Astrocyte (in vitro differentiated cells and primary cell): ENCODE results near the gene DDX41. TPM values are rescaled to one million over a fixed set of nuclear protein-coding genes. Genes with fewer than 3 reads are reported as not detected.

Source experiments
- DNase-seq: peaks from one replicate; pipeline ENCODE4 v3.0.0-alpha.2; 2010; ENCODE audit warnings: low read depth
- FAIRE-seq: peaks from 2 replicates; lab custom pipeline; 2011; peaks lifted over from hg19 to GRCh38; lab: Jason Lieb, UNC
- H2AFZ ChIP-seq: 2 replicates; pipeline ENCODE4 v1.6.0; 2012; ENCODE audit warnings: low read depth, low read length, inconsistent platforms
- H3K27ac ChIP-seq: 2 replicates; pipeline ENCODE4 v1.5.1; 2011; ENCODE audit warnings: low read depth, low read length, inconsistent platforms
- H3K27me3 ChIP-seq: 2 replicates; pipeline ENCODE4 v1.6.0; 2011; ENCODE audit warnings: low read length, inconsistent platforms; ENCODE audit not compliant: insufficient read depth
- H3K36me3 ChIP-seq: 2 replicates; pipeline ENCODE4 v1.5.1; 2011; ENCODE audit warnings: low read length, inconsistent platforms; ENCODE audit not compliant: insufficient read depth
- H3K4me1 ChIP-seq: 2 replicates; pipeline ENCODE4 v1.5.1; 2011; ENCODE audit warnings: low read length, inconsistent platforms; ENCODE audit not compliant: insufficient read depth
- H3K4me2 ChIP-seq: 2 replicates; pipeline ENCODE4 v1.6.0; 2012; ENCODE audit warnings: low read length, inconsistent platforms
- H3K4me3 ChIP-seq: 2 replicates; pipeline ENCODE4 v1.5.1; 2011; ENCODE audit warnings: low read depth, mild to moderate bottlenecking, low read length, inconsistent platforms; ENCODE audit not compliant: insufficient read depth
- H3K79me2 ChIP-seq: 2 replicates; pipeline ENCODE4 v1.6.0; 2012; ENCODE audit warnings: mild to moderate bottlenecking, low read length, inconsistent platforms; ENCODE audit not compliant: insufficient read depth
- H3K9ac ChIP-seq: 2 replicates; pipeline ENCODE4 v1.6.0; 2012; ENCODE audit warnings: mild to moderate bottlenecking, low read length, inconsistent platforms
- H3K9me3 ChIP-seq: 2 replicates; pipeline ENCODE4 v1.5.1; 2012; ENCODE audit warnings: low read depth, mild to moderate bottlenecking, low read length, inconsistent platforms; ENCODE audit not compliant: insufficient read depth
- H4K20me1 ChIP-seq: 2 replicates; pipeline ENCODE4 v1.6.0; 2012; ENCODE audit warnings: low read length, inconsistent platforms; ENCODE audit not compliant: insufficient read depth
- H3K27ac Mint-ChIP-seq: one replicate; pipeline ENCODE4 v1.8.0; 2021; ENCODE audit warnings: mild to moderate bottlenecking, mixed read lengths; ENCODE audit not compliant: unreplicated experiment
- H3K27me3 Mint-ChIP-seq: one replicate; pipeline ENCODE4 v1.8.0; 2021; ENCODE audit warnings: low read depth, mixed read lengths; ENCODE audit not compliant: unreplicated experiment
- H3K36me3 Mint-ChIP-seq: one replicate; pipeline ENCODE4 v1.8.0; 2021; ENCODE audit warnings: low read depth, mixed read lengths; ENCODE audit not compliant: unreplicated experiment
- H3K4me1 Mint-ChIP-seq: one replicate; pipeline ENCODE4 v1.8.0; 2021; ENCODE audit warnings: low read depth, mixed read lengths; ENCODE audit not compliant: unreplicated experiment
- H3K4me3 Mint-ChIP-seq: one replicate; pipeline ENCODE4 v1.8.0; 2021; ENCODE audit warnings: mild to moderate bottlenecking, moderate library complexity, mixed read lengths; ENCODE audit not compliant: unreplicated experiment
- H3K9me3 Mint-ChIP-seq: one replicate; pipeline ENCODE4 v1.8.0; 2021; ENCODE audit warnings: mild to moderate bottlenecking, mixed read lengths; ENCODE audit not compliant: unreplicated experiment
- CTCF ChIP-seq: IDR thresholded peaks from 2 replicates; pipeline ENCODE4 v1.5.1; 2011; ENCODE audit warnings: low read depth, mild to moderate bottlenecking, inconsistent platforms, low read length, moderate library complexity; ENCODE audit not compliant: insufficient read depth
- EZH2 ChIP-seq: IDR thresholded peaks from 2 replicates; pipeline ENCODE4 v1.6.1; 2012; ENCODE audit warnings: mild to moderate bottlenecking, low read length, inconsistent platforms; ENCODE audit not compliant: insufficient read depth
- total RNA-seq: library from RNA; stranded (reverse); gene quantifications from 2 replicates; pipeline ENCODE4 v1.2.1, GENCODE V29; 2021

The DDX41 gene
- total RNA-seq, 1 donor from 2014 or later = 92.5 TPM

DNA sequence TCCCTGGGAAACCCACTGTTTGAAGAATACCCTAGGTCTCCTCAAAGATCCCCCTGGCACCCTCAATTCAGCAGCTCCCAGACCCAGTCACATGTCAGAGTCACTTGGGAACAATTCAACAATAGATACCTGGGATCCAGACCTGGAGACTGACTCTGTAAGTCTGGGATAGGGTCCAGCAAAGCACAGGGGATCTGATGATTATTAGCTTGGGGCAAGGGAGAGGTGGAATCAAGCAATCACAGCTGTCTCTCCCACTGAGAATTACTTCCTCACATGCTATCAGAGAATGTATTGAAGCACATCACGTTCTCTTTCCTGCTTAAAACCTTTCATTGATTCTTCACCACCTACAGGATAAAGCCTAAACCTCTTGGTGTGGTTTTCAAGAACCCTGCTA lies 31.7 kb upstream of the DDX41 start:
- Histone ChIP-seq H2AFZ (no peak overlapping the region), H3K36me3 (no peaks in the 10 kb centered on the region), H3K4me2 (no peak overlapping the region), H3K4me1 (peaks cover 22% of the 10 kb centered on the region), H4K20me1 (peaks cover 86% of the 10 kb centered on the region), H3K4me3 (no peak overlapping the region), H3K27ac (no peak overlapping the region), H3K9ac (no peak overlapping the region), H3K79me2 (peaks cover 83% of the 10 kb centered on the region), H3K9me3 (no peaks in the 10 kb centered on the region), H3K27me3 (no peaks in the 10 kb centered on the region)
- DNase-seq (no peak), FAIRE-seq (no peak)
- Mint-ChIP-seq H3K9me3 (no peaks in the 10 kb centered on the region), H3K27ac (no peak overlapping the region), H3K36me3 (no peaks in the 10 kb centered on the region), H3K4me1 (peaks cover 55% of the 10 kb centered on the region), H3K27me3 (no peaks in the 10 kb centered on the region), H3K4me3 (no peak overlapping the region)
- TF ChIP-seq CTCF (no peak), EZH2 (no peak)

DNA sequence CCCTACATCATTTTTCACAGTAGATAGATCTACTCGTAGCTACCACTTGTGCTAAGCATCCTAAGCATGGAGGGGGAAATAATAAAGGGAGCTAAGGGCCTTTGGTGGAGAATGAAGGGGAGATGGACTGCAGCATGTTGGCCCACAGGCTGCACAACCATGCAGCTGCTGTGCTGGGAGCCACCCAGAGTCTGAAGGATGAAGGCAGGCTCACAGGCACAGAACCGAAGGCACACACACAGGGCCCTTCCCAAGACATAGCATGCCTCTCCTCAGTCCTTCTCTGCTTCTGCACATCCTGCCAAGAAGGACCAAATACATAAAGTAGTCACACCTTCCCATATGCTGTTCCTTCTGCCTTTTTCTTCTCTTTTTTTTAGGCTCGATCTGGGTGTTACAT lies 31.0 kb upstream of the DDX41 start:
- no peak overlapping the region for H3K4me2 ChIP-seq
- no peaks in the 10 kb centered on the region for H3K27me3 ChIP-seq
- peaks cover 16% of the 10 kb centered on the region for H3K4me1 ChIP-seq
- H3K36me3 ChIP-seq = no peaks in the 10 kb centered on the region
- H3K9me3 ChIP-seq = no peaks in the 10 kb centered on the region
- FAIRE-seq (no peak), DNase-seq (no peak)
- no peaks in the 10 kb centered on the region for H3K9me3 Mint-ChIP-seq
- peaks cover 83% of the 10 kb centered on the region for H3K79me2 ChIP-seq
- H3K4me3 ChIP-seq = no peak overlapping the region
- H3K4me3 Mint-ChIP-seq = no peak overlapping the region
- no peak overlapping the region for H2AFZ ChIP-seq
- no peaks in the 10 kb centered on the region for H3K27me3 Mint-ChIP-seq
- H4K20me1 ChIP-seq = peaks cover 86% of the 10 kb centered on the region
- no peak overlapping the region for H3K27ac Mint-ChIP-seq
- no peak overlapping the region for H3K9ac ChIP-seq
- H3K4me1 Mint-ChIP-seq = peaks cover 51% of the 10 kb centered on the region
- no peak overlapping the region for H3K27ac ChIP-seq
- TF ChIP-seq CTCF = no peak
- TF ChIP-seq EZH2 = no peak
- H3K36me3 Mint-ChIP-seq = no peaks in the 10 kb centered on the region

DNA sequence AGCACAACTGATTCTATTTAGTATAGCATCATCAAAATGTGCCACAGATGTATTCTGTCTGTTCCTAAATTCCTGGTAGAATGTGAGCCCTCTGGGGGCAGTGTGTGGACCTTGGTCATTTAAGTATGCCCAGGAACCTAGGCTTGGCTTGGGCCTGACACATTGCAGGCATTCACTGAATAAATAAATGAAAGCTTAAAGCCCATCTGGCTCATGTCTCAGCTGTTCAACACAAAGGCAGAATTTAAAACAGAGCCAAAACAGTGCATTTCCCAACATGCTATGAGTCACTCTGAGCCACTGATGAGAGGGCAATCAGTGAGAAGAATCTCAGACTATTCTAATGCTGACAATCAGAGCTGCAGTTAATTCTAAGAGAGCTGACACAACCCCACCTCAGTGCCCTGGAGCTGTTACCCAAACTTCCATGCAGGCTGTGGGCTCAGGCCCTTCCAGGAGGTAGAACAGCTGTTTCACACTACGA lies 29.5 kb upstream of the DDX41 start:
- peak overlapping the region; percentile 62 for H3K9ac ChIP-seq
- no peak overlapping the region for H3K4me3 ChIP-seq
- H3K27ac ChIP-seq = peak overlapping the region; percentile 67
- Mint-ChIP-seq H3K36me3 (no peaks in the 10 kb centered on the region), H3K4me1 (peaks cover 45% of the 10 kb centered on the region), H3K27ac (peak overlapping the region; percentile 97), H3K27me3 (no peaks in the 10 kb centered on the region), H3K9me3 (no peaks in the 10 kb centered on the region), H3K4me3 (peak overlapping the region; percentile 36)
- peaks cover 15% of the 10 kb centered on the region for H3K4me1 ChIP-seq
- H3K79me2 ChIP-seq = peaks cover 81% of the 10 kb centered on the region
- H3K36me3 ChIP-seq = no peaks in the 10 kb centered on the region
- DNase-seq (peak; percentile 97), FAIRE-seq (peak; percentile 89)
- no peak overlapping the region for H2AFZ ChIP-seq
- H3K4me2 ChIP-seq = peak overlapping the region; percentile 74
- no peaks in the 10 kb centered on the region for H3K27me3 ChIP-seq
- TF ChIP-seq CTCF = peak; percentile 26
- TF ChIP-seq EZH2 = no peak
- no peaks in the 10 kb centered on the region for H3K9me3 ChIP-seq
- peaks cover 80% of the 10 kb centered on the region for H4K20me1 ChIP-seq
